Vagina (tissue), 2 donors: ENCODE data around the gene GRIP2.

Source experiments
- POLR2A ChIP-seq, 2 donors: fragments of 450-650 bp; IDR thresholded peaks; one replicate each; pipeline ENCODE4 v1.6.1; 2017; ENCODE audit warnings: antibody characterized with exemption in 2 of 2, mild to moderate bottlenecking in 2 of 2, moderate library complexity in 2 of 2
- TF ChIP-seq, protein P1 (sequence below), 3 experiments: fragments of 450-650 bp in 2 of 3; fragments of 200-600 bp in 1 of 3; sonication (generic) in 1 of 3; IDR thresholded peaks; one replicate each; pipeline ENCODE4 v1.5.1; 2017 to 2019; ENCODE audit warnings: antibody characterized with exemption in 3 of 3, mild to moderate bottlenecking in 2 of 3, moderate library complexity in 2 of 3

DNA sequence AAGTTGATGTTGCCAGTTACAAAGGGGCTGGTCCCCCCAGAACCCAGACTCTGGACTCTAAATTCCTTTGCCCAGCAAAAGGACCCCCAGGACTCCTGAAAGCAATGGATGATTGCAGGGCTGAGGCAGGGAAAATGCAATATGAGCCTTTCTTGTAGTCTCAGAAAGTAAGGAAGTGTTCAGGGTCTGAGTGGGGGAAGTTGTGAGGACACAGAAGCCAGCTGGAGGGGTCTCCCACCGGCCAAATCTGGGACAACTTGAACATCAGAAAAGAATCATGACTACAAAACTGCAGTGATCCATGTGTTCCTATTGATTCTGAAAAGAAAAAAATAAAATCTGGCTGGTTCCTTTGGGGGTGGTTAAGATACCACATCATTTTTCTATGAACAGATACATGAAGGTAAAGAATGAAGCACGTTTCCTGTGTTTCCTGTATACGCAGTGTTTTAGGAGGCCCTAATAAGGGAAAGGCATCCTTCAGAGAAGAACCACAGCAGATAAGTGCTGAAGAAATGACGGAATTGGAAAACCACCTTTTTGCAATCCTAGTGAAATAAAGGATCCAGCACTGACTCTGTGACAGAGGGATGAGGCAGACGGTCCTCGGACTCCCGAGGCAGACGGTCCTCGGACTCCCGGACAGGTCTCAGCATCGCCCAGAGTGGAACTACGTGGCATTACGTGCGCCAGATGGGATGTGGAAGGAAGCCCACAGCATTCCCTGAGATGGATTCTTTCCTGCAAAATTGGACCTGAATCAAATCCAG is 22.2 kb upstream of the GRIP2 start:
- TF ChIP-seq, protein P1, sequence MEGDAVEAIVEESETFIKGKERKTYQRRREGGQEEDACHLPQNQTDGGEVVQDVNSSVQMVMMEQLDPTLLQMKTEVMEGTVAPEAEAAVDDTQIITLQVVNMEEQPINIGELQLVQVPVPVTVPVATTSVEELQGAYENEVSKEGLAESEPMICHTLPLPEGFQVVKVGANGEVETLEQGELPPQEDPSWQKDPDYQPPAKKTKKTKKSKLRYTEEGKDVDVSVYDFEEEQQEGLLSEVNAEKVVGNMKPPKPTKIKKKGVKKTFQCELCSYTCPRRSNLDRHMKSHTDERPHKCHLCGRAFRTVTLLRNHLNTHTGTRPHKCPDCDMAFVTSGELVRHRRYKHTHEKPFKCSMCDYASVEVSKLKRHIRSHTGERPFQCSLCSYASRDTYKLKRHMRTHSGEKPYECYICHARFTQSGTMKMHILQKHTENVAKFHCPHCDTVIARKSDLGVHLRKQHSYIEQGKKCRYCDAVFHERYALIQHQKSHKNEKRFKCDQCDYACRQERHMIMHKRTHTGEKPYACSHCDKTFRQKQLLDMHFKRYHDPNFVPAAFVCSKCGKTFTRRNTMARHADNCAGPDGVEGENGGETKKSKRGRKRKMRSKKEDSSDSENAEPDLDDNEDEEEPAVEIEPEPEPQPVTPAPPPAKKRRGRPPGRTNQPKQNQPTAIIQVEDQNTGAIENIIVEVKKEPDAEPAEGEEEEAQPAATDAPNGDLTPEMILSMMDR (IDR thresholded peaks at IDR 0.05), result no peak
- no peak for TF ChIP-seq POLR2A (IDR thresholded peaks at IDR 0.05)
